HG03066 (cell line): ENCODE measurements around the gene RPL41.

Source experiments
- ATAC-seq: cut with Tn5 transposase; IDR thresholded peaks from one replicate; pipeline ENCODE4 v1.9.1; 2021; ENCODE audit warnings: low read depth; ENCODE audit not compliant: unreplicated experiment

The RPL41 gene

DNA sequence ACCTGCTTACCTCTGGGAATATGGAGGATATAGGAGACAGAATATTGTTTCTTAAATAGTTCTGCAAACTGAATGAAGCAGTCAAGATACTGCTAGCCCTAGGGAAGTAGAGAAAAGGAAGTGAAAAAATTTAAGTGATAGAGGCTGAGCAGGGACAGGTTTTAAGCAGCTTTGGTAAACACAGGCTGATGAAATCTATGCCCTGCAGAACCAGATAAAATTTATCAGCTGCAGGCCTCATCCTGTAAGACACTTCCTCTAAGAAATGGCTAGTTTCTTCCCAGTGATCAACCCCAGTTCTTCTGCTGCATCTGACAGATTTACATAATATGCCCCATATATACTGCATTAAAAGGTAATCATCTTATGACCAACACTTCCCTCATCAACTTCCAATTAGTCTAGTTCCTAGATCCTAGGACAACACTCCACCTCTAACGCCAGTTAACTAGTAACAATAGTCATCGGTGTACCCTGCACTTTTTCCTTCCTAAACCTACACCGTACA is 10.4 kb downstream of the RPL41 start:
- no peak for ATAC-seq

DNA sequence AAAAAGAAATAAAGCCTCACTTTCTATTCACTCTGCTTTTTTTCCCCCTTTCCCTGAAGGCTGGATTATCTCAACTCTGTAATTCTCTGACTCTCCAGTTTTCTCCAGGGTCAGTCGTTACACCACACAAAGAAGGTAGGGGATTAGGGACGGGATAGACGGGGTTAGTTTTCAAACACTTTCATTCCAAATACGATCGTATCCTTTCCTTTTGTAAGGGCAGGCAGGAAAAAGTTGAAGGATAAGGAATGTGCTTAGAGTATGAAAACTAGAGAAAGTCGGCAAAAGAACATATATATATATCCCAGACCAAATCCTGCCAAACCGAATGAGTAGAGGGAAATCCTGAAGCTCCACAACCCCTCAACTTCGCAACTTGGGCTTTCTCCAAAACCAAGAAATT is 11.1 kb downstream of the RPL41 start:
- ATAC-seq = no peak

GRCh38 chr12:56127888-56128669 is 11.6 kb downstream of the RPL41 start, which contains the start of gene ESYT1:
Gene ESYT1, plus strand, starts transcription at chr12:56128267. Its CDS starts 53 bp downstream, at chr12:56128320.
- ATAC-seq = peak; percentile 84

DNA sequence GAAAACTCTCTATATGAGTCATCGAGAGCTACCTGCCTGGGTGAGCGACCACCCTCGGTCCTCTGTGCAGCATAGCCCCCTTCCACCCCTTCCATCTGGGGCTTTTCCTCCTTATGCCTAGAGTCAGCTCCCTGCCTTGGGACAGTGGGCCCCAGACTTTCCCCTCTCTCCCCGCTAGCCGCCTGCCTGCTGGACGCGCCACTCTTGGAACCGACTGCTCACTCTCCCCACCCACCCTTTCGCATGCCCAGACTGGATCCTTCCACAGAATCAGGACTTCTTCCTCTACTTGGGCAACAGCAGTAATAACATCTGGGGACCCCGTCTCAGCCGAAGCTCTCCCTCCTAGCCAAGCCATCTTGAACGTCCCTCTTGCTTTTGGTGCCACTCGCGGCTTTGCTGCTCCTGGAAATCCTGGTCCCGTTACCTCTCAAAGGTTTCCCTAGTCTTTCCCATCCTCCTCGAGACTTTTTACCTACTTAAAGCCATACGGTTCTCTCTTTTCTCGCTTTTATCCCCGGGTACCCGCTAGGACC is 12.3 kb downstream of the RPL41 start:
- ATAC-seq = no peak

DNA sequence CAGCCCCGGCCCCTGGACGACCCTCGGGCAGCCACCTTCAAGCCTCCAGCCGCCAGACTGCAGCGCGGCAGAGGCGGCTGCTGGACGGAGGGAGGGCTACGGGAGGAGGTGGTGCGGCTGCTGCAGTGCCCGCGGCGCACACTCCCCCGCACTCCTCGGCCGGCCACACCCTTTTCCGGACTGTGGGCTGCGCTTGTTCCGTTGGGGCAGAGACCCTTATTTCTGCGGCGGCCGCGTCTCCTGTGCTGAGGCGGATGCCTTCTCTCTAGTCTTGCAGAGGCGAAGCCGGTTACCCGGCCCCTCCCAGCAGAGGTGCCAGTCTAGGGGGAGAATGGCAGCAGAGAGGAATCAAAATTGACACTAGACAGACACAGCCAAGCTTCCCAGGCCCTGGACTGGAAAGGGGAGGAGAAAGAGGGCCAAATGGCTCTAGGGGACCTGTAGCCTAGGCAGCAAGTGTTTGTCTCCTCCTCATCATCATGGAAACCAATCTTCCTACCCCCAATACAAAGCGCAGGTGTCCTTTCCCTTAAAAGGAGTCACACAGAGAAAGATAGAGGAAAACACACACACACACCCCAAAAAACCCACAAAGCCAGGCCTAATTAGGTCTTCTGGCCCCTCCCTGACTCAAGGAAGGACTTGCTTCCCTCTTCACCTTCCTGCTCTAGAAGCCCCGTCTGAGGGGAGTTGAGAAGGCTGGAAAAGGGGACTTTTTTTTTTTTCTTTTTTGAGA is 12.9 kb downstream of the RPL41 start:
- peak; percentile 34 for ATAC-seq

DNA sequence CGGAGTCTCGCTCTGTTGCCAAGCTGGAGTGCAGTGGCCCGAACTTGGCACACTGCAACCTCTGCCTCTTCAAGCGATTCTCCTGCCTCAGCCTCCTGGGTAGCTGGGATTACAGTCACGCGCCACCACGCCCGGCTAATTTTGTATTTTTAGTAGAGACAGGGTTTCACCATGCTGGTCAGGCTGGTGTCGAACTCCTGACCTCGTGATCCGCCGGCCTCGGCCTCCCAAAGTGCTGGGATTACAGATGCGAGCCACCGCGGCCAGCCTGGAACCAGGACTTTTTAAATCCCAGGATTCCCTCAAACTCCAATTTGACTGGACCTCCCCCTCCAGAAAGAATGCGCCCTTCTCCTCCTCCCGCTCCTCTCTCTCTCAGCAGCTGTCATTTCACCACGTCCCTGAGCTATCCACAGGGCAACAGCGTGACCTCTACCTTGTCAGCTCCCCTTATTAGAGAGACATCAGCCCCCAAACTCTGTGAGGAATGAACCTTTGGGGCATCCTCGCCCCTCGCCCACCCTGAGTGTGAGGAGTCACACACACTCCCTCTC is 13.6 kb downstream of the RPL41 start:
- no peak for ATAC-seq

- ATAC-seq = no peak
Measured at GRCh38 chr12:56130876-56131275, 14.4 kb downstream of the RPL41 start.

DNA sequence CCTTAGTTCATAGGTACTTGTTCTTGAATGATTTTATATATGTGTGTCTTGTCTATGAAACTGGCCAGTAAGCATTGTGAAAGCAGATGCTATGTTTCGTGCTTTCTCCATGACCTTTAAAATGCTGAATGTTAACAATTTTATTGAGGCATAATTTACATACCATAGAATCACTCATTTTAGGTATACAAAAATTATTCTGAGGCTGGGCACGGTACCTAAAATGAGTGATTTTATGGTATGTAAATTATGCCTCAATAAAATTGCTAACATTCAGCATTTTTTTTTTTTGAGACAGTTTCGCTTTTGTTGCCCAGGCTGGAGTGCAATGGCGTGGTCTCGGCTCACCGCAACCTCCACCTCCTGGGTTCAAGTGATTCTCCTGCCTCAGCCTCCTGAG is 18.5 kb downstream of the RPL41 start:
- ATAC-seq = no peak

DNA sequence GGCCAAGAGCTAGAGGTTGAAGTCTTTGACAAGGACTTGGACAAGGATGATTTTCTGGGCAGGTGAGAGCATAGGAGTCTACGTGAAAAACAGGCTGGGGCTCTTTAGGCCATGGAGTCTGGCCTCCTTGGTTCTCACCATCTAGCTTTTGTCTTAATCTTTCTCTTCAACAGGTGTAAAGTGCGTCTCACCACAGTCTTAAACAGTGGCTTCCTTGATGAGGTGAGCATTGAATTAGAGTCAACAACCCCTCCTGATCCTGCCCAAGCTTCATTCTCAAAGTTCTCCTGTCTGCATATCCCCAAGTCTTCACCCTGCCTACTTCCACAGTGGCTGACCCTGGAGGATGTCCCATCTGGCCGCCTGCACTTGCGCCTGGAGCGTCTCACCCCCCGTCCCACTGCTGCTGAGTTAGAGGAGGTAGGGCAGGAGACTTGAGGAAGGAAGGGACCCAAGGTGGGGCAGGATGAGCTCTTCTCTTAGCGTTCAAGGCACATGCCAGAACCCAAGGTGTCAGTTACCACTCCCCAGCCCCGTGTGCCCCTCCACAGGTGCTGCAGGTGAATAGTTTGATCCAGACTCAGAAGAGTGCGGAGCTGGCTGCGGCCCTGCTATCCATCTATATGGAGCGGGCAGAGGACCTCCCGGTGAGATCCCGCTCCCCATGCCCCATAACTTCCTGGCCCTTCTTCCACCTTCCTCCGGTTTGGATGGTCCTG is 21.6 kb downstream of the RPL41 start:
- ATAC-seq = no peak

GRCh38 chr12:56141946-56142784 is 25.7 kb downstream of the RPL41 start:
- ATAC-seq = no peak

GRCh38 chr12:56143217-56143616 is 26.8 kb downstream of the RPL41 start:
- no peak for ATAC-seq

DNA sequence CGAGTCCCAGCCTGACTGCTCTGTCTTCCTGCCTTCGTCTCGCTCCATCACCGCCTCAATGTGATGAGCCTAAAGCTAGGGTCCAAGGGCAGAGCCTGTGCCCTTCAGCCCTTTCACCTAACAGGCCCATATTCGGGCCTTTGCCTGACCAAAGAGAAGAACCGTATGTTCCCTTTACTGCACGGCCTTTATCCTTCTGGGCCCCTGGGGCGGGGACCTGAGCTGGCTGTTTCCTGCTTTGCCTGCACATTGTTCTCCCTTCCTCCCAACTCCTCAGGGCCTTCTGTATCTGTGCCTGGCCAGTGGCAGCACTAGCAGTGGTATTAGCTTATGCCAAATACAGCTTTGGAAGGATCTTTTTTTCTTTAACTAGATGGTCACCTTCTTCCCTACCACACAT is 27.4 kb downstream of the RPL41 start:
- no peak for ATAC-seq

- no peak for ATAC-seq
Measured at GRCh38 chr12:56145217-56145616, 28.8 kb downstream of the RPL41 start.

DNA sequence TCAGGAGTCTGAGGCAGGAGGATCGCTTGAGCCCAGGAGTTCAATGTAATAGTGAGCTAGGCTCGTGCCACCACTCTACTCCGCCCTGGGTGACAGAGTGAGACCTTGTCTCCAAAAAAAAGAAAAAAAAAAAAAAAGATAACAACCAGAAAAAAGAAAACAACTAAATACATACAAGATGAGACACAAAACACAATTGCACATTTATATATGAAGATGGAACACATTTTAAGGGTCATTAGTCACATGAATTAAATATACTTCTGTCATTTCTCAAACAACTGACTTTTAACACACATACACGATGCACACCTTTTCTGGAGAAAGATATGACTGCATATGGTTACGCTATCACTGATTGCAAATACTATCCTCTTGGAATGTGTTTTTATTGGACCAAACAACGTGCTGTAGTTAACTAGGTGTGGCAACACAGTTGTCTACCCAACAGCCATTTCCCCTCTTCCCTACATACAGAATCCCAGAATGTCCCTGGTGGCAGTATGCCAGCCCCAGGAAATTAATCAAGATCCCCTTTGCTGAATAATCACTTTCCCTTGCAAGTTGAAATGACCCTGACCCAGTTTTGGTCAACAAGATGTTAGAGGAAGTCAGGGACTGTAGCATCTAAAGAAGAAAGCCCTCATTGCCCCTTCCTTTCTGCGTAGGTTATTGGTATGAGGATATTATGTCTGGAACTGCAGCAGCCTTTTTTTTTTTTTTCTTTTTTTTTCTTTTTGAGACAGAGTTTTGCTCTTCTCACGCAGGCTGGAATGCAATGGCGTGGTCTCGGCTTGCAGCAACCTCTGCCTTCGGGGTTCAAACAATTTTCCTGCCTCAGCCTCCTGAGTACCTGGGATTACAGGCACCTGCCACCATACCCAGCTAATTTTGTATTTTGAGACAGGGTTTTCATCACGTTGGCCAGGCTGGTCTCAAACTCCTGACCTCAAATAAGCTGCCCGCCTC is 30.3 kb downstream of the RPL41 start:
- no peak for ATAC-seq

DNA sequence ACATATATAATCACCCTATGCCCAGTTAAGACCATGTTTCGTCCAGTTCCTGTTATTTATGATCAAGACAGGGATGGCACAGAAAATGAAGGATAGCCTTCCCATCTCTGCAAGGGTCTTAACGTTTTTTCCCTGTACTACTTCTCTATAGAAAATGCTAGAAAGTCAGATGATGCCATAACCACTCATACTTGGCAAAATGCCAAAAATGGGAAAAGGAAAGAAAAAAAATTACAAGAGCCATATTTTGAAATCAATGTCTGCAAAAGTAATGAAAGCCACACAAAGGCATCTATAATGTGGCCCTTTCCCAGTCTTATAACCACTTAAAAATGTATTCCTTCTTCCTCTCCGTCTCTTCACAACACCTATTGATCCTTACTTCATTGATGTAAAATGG is 34.1 kb downstream of the RPL41 start:
- no peak for ATAC-seq

DNA sequence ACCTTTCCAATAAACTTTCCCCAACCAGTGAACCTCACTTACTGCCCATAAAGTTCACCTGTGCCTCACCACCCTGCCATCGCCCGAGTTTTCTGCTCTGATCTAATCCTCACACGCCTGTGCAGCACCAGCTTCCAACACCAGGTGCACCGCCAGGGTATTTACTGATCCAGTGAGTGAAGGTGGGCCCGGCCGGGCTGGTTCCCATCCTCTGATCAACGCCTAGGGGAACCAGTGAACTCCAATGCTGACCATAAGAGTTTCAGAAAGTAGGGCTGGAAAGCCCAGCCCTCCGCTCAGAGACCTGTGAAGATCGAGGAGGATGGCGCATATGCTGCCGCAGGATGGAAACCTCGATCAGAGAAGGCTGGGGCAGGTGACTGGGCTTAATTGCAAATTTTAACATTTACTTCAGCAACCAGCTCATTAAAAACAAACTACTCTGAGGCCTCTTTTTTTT is 35.3 kb downstream of the RPL41 start:
- peak; percentile 46 for ATAC-seq

- peak; percentile 80 for ATAC-seq
Measured at GRCh38 chr12:56152132-56152755, 35.8 kb downstream of the RPL41 start, which contains the start of gene MYL6B. Gene MYL6B, plus strand, starts transcription at chr12:56152587. Its CDS starts 1,332 bp downstream, at chr12:56153919.
